Measurements from ENCODE around the gene CAGE1.

DNA sequence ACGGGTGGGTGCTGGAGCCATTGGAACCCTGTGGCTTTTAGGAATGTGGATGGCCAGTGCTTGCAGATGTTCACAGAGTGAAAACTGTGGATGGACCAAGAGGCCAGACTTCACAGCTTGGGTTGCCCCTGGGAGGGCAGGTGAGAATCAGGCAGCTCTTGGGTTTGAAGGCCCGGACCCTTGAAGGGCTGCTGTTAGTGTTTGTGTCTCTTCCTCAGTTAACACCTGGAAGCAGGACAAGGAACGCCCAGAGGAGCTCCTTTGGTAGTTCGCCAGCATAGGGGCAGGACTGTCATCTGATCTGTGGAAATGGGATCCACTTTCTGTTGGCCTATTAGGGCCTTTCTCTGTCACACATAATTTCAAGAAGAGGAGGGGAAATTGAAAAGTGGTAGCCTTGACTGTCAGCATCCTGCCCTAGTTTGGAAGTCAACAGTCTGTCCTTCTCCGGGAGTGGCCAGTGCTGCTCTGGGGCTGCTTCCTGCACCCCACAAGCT lies 43.6 kb upstream of the CAGE1 start:
- TF ChIP-seq, protein P1, sequence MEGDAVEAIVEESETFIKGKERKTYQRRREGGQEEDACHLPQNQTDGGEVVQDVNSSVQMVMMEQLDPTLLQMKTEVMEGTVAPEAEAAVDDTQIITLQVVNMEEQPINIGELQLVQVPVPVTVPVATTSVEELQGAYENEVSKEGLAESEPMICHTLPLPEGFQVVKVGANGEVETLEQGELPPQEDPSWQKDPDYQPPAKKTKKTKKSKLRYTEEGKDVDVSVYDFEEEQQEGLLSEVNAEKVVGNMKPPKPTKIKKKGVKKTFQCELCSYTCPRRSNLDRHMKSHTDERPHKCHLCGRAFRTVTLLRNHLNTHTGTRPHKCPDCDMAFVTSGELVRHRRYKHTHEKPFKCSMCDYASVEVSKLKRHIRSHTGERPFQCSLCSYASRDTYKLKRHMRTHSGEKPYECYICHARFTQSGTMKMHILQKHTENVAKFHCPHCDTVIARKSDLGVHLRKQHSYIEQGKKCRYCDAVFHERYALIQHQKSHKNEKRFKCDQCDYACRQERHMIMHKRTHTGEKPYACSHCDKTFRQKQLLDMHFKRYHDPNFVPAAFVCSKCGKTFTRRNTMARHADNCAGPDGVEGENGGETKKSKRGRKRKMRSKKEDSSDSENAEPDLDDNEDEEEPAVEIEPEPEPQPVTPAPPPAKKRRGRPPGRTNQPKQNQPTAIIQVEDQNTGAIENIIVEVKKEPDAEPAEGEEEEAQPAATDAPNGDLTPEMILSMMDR (IDR thresholded peaks at IDR 0.05): no peak
- TF ChIP-seq POLR2AphosphoS5 (IDR thresholded peaks at IDR 0.05) (no peak), POLR2A (IDR thresholded peaks at IDR 0.05) (no peak), EP300 (IDR thresholded peaks at IDR 0.05) (no peak)
